Naive thymus-derived CD4-positive, alpha-beta T cell (primary cell): ENCODE results near the gene STAMBPL1. TPM values are rescaled to one million over a fixed set of nuclear protein-coding genes. Genes with fewer than 3 reads are reported as not detected.

Source experiments
- ATAC-seq: fragments of 150-1000 bp; cut with Tn5 transposase; 2 replicates; pipeline ENCODE4 v1.10.0; 2021; ENCODE audit warnings: mild to moderate bottlenecking, moderate library complexity
- CTCF ChIA-PET: fragments of 350-600 bp; sonication (Branson Sonifier 250); formaldehyde crosslinking; loops from one replicate; lab custom pipeline; 2021; ENCODE audit warnings: antibody characterized with exemption; lab: Charles Lee
- POLR2A ChIA-PET: fragments of 350-600 bp; sonication (Branson Sonifier 250); formaldehyde crosslinking; loops from one replicate; lab custom pipeline; 2021; ENCODE audit warnings: antibody characterized with exemption, inconsistent platforms; lab: Charles Lee
- DNase-seq, 9 donors: peaks; one replicate each; pipeline versions ENCODE4 v3.0.0 to v3.0.0-alpha.2; 2020 to 2022; ENCODE audit warnings: mixed read lengths in 1 of 9
- H3K27ac ChIP-seq: one replicate; pipeline ENCODE4 v1.7.0; 2013; ENCODE audit warnings: mild to moderate bottlenecking, low read depth, low read length, moderate library complexity
- H3K27me3 ChIP-seq, 2 donors: one replicate each; pipeline ENCODE4 v1.7.0; 2013; ENCODE audit warnings: low read length in 2 of 2, mild to moderate bottlenecking in 2 of 2, moderate library complexity in 2 of 2; ENCODE audit not compliant: control insufficient read depth in 2 of 2, insufficient read depth in 2 of 2
- H3K36me3 ChIP-seq, 3 experiments: 1 replicate in 2 of 3; 2 replicates in 1 of 3; pipeline ENCODE4 v1.7.0; 2013; ENCODE audit warnings: low read length in 3 of 3, mild to moderate bottlenecking in 3 of 3, moderate library complexity in 1 of 3; ENCODE audit not compliant: insufficient read depth in 3 of 3, control insufficient read depth in 2 of 3
- H3K4me1 ChIP-seq, 2 donors: one replicate each; pipeline ENCODE4 v1.7.0; 2013; ENCODE audit warnings: low read length in 2 of 2, mild to moderate bottlenecking in 2 of 2, moderate library complexity in 1 of 2; ENCODE audit not compliant: control insufficient read depth in 2 of 2, insufficient read depth in 2 of 2
- H3K4me3 ChIP-seq: 2 replicates; pipeline ENCODE4 v1.7.0; 2013; ENCODE audit warnings: mild to moderate bottlenecking, low read length
- H3K9me3 ChIP-seq, 3 experiments: 1 replicate in 2 of 3; 2 replicates in 1 of 3; pipeline ENCODE4 v1.7.0; 2013; ENCODE audit warnings: low read length in 3 of 3; ENCODE audit not compliant: control insufficient read depth in 2 of 3
- H3K27ac Mint-ChIP-seq, 9 donors: one replicate each; pipeline ENCODE4 v1.8.0; 2020 to 2022; ENCODE audit warnings: mixed read lengths in 9 of 9, mild to moderate bottlenecking in 8 of 9, moderate library complexity in 5 of 9, inconsistent platforms in 2 of 9
- H3K27me3 Mint-ChIP-seq, 5 donors: one replicate each; pipeline ENCODE4 v1.8.0; 2021 to 2022; ENCODE audit warnings: mixed read lengths in 5 of 5, mild to moderate bottlenecking in 1 of 5
- H3K36me3 Mint-ChIP-seq, 5 donors: one replicate each; pipeline ENCODE4 v1.8.0; 2020 to 2022; ENCODE audit warnings: mixed read lengths in 5 of 5, mild to moderate bottlenecking in 3 of 5, inconsistent platforms in 1 of 5
- H3K4me1 Mint-ChIP-seq, 7 donors: one replicate each; pipeline ENCODE4 v1.8.0; 2020 to 2022; ENCODE audit warnings: mixed read lengths in 7 of 7, mild to moderate bottlenecking in 3 of 7, inconsistent platforms in 1 of 7
- H3K4me3 Mint-ChIP-seq, 10 donors: one replicate each; pipeline ENCODE4 v1.8.0; 2020 to 2022; ENCODE audit warnings: mild to moderate bottlenecking in 10 of 10, mixed read lengths in 10 of 10, moderate library complexity in 6 of 10, inconsistent platforms in 2 of 10
- H3K9me3 Mint-ChIP-seq, 11 donors: one replicate each; pipeline ENCODE4 v1.8.0; 2020 to 2022; ENCODE audit warnings: mixed read lengths in 11 of 11, mild to moderate bottlenecking in 4 of 11, inconsistent platforms in 1 of 11, moderate library complexity in 1 of 11
- intact Hi-C, 2 donors: fragments of 100-400 bp; cut with micrococcal nuclease; formaldehyde crosslinking; loops; one replicate each; pipeline ENCODE4 v1.15.1; 2023
- polyA plus RNA-seq, 2 donors: library from polyadenylated mRNA; unstranded; fragments of 300-500 nt; fragmentation: Illumina TruSeq; gene quantifications; one replicate each; pipeline ENCODE4 v1.2.3, GENCODE V29; 2021
- total RNA-seq, 6 experiments: library from RNA in 5 of 6; stranded (reverse) in 5 of 6; gene quantifications; 1 replicate in 5 of 6; 2 replicates in 1 of 6; pipeline ENCODE4 v1.2.3 and lab custom pipeline; 2021 to 2026

STAMBPL1 gene
- total and polyA plus RNA-seq, 7 experiments from 2014 or later: 12.5 to 57.7 (median 35.7) TPM

DNA sequence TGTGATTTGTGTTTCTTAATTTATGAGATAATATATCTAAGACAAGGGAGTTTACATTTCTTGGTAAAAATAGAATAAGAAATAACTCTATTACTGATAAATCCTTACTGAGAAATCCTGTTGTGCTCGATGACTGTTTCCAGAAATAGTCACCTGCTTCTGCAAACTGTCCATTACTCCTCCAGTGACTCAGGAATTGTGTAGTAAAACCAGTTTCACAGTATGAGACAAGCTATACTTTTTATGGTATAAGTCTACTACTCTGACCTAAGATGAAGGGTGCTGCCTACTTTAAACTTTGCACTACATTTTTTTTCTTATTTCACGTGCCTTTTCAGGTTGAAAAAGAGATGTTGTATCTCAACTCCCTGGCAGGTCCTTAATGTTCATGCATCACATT, 21.6 kb upstream of the STAMBPL1 start:
- ChIA-PET POLR2A (no interaction called here), CTCF (interaction anchor here (0.8 kb wide), 1 partner anchor 22 kb away, joined by 6 read pairs; the partner anchor contains the start of gene STAMBPL1)
- Histone ChIP-seq H3K4me3 (no peak overlapping the region), H3K27me3 (no peaks in the 10 kb centered on the region), H3K9me3 (no peaks in the 10 kb centered on the region), H3K4me1 (no peaks in the 10 kb centered on the region), H3K27ac (no peak overlapping the region), H3K36me3 (no peaks in the 10 kb centered on the region)
- H3K4me1 Mint-ChIP-seq: peaks cover 0 to 9% (median under 1%) of the 10 kb centered on the region in 7 donors
- H3K36me3 Mint-ChIP-seq: no peaks in the 10 kb centered on the region
- H3K4me3 Mint-ChIP-seq: no peak overlapping the region
- no peak overlapping the region for H3K27ac Mint-ChIP-seq
- DNase-seq (no peak), ATAC-seq (no peak)
- peaks cover 3 to 19% (median 7%) of the 10 kb centered on the region in 5 donors for H3K27me3 Mint-ChIP-seq
- intact Hi-C loops: no loop called here
- no peaks in the 10 kb centered on the region for H3K9me3 Mint-ChIP-seq

- Histone ChIP-seq H3K27me3 (no peaks in the 10 kb centered on the region), H3K4me1 (no peaks in the 10 kb centered on the region), H3K9me3 (no peaks in the 10 kb centered on the region), H3K4me3 (no peak overlapping the region), H3K27ac (no peak overlapping the region), H3K36me3 (no peaks in the 10 kb centered on the region)
- Mint-ChIP-seq H3K4me3 (no peak overlapping the region), H3K27ac (no peak overlapping the region), H3K4me1 (peaks cover 0 to 6% (median 0%) of the 10 kb centered on the region in 7 donors), H3K9me3 (no peaks in the 10 kb centered on the region), H3K36me3 (peaks cover 0 to 1% (median 0%) of the 10 kb centered on the region in 5 donors), H3K27me3 (peaks cover 3 to 38% (median 14%) of the 10 kb centered on the region in 5 donors)
- intact Hi-C loops: loop anchor here in 1 of 2 donors (10.0 kb wide), 1 partner anchor 176 kb away; no protein-coding TSS in a partner anchor
- no peak for DNase-seq
- ChIA-PET CTCF (no interaction called here), POLR2A (interaction anchor here (0.7 kb wide), 2 partner anchors 34 to 108 kb away, joined by 3 to 4 read pairs; no protein-coding TSS in a partner anchor)
- no peak for ATAC-seq
These were observed 19.0 kb upstream of the STAMBPL1 start for GRCh38 chr10:88861036-88861435.

- Histone ChIP-seq H3K4me3 (no peak overlapping the region), H3K9me3 (no peaks in the 10 kb centered on the region), H3K4me1 (no peaks in the 10 kb centered on the region), H3K36me3 (no peaks in the 10 kb centered on the region), H3K27me3 (no peaks in the 10 kb centered on the region), H3K27ac (no peak overlapping the region)
- ChIA-PET POLR2A (no interaction called here), CTCF (interaction anchor here (0.6 to 1.6 kb wide), 3 partner anchors 29 to 67 kb away, joined by 3 to 4 read pairs (median 4); no protein-coding TSS in a partner anchor)
- Mint-ChIP-seq H3K4me3 (no peak overlapping the region), H3K9me3 (no peaks in the 10 kb centered on the region), H3K4me1 (peaks cover 0 to 10% (median 0%) of the 10 kb centered on the region in 7 donors), H3K27me3 (peaks cover 0 to 37% (median 14%) of the 10 kb centered on the region in 5 donors), H3K36me3 (peaks cover 0 to 1% (median 0%) of the 10 kb centered on the region in 5 donors), H3K27ac (no peak overlapping the region)
- intact Hi-C loops: loop anchor here (1.0 to 10.0 kb wide), 7 partner anchors 15 to 300 kb away; partner anchors contain the start of gene STAMBPL1 (in 1 of the 2)
- no peak for ATAC-seq
- no peak for DNase-seq
These were observed 14.7 kb upstream of the STAMBPL1 start for GRCh38 chr10:88865281-88865876.

DNA sequence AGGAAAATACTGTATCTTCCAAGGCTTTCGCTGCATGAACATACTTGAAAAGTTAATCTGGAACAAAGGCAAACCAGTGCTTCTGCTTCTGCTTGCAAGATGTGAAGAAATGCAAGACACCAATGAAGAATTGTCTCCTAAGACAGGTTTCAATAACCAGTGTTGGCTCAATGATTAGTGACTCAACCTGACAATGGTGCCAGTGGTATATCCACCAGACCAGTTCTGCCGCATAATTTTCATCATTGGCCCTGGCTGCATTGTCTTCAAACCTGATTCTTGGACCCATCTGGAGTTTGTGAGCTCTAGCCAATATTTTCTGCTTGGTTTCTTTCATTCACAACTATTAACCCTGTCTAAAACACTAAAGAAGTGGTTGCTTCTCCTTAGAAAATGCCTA, 13.6 kb upstream of the STAMBPL1 start:
- Histone ChIP-seq H3K27me3 (no peaks in the 10 kb centered on the region), H3K4me3 (no peak overlapping the region), H3K9me3 (no peaks in the 10 kb centered on the region), H3K36me3 (no peaks in the 10 kb centered on the region), H3K27ac (no peak overlapping the region), H3K4me1 (no peaks in the 10 kb centered on the region)
- H3K4me3 Mint-ChIP-seq: no peak overlapping the region
- CTCF ChIA-PET: interaction anchor here (0.8 kb wide), 1 partner anchor 351 kb away, joined by 3 read pairs; no protein-coding TSS in a partner anchor
- POLR2A ChIA-PET: no interaction called here
- peaks cover 0 to 6% (median 0%) of the 10 kb centered on the region in 7 donors for H3K4me1 Mint-ChIP-seq
- H3K27ac Mint-ChIP-seq: no peak overlapping the region
- ATAC-seq (no peak), DNase-seq (no peak)
- peaks cover 0 to 6% (median 0%) of the 10 kb centered on the region in 11 donors for H3K9me3 Mint-ChIP-seq
- H3K36me3 Mint-ChIP-seq: peaks cover 0 to 7% (median 0%) of the 10 kb centered on the region in 5 donors
- H3K27me3 Mint-ChIP-seq: peaks cover 0 to 40% (median 14%) of the 10 kb centered on the region in 5 donors
- intact Hi-C loops: loop anchor here (5.0 to 10.0 kb wide), 2 partner anchors 36 to 182 kb away; no protein-coding TSS in a partner anchor

DNA sequence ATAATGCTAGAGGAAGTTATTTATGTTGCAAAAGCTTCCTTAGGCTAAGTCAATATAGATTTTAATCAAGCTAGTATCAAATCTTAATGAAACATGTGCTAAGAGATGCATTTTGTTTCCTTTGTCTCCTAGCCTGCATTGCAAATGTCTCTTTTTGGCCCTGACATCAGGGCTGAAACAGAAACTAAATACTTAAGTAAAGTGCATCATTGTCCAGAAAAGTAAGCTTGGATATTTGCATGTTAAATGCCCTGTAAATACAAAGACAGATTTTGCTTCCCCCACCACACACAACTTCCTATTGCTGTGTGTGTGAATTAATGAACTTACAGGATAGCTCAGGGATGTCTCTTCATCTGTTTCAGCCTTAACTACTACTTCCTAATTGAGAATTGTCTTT, 10.0 kb upstream of the STAMBPL1 start:
- DNase-seq (no peak), ATAC-seq (no peak)
- intact Hi-C loops: no loop called here
- no peak overlapping the region for H3K4me3 ChIP-seq
- H3K27me3 Mint-ChIP-seq: peaks cover 0 to 22% (median 0%) of the 10 kb centered on the region in 5 donors
- H3K9me3 Mint-ChIP-seq: peaks cover 0 to 9% (median 0%) of the 10 kb centered on the region in 11 donors
- peaks cover 0 to 6% (median 0%) of the 10 kb centered on the region in 7 donors for H3K4me1 Mint-ChIP-seq
- H3K27ac ChIP-seq: no peak overlapping the region
- ChIA-PET POLR2A (interaction anchor here (0.7 to 1.2 kb wide), 3 partner anchors 10 to 122 kb away, joined by 3 to 6 read pairs (median 4); partner anchors contain the start of gene STAMBPL1), CTCF (interaction anchor here (0.7 to 0.9 kb wide), 2 partner anchors 38 to 65 kb away, joined by 3 read pairs; no protein-coding TSS in a partner anchor)
- H3K27me3 ChIP-seq: no peaks in the 10 kb centered on the region
- no peak overlapping the region for H3K27ac Mint-ChIP-seq
- no peaks in the 10 kb centered on the region for H3K9me3 ChIP-seq
- peaks cover 0 to 9% (median 0%) of the 10 kb centered on the region in 5 donors for H3K36me3 Mint-ChIP-seq
- no peaks in the 10 kb centered on the region for H3K36me3 ChIP-seq
- H3K4me3 Mint-ChIP-seq: no peak overlapping the region
- H3K4me1 ChIP-seq: no peaks in the 10 kb centered on the region

GRCh38 chr10:88873757-88874156, 6.3 kb upstream of the STAMBPL1 start:
- Histone ChIP-seq H3K4me3 (no peak overlapping the region), H3K36me3 (no peaks in the 10 kb centered on the region), H3K27ac (no peak overlapping the region), H3K4me1 (peaks cover 0 to 11% of the 10 kb centered on the region in 2 donors), H3K9me3 (no peaks in the 10 kb centered on the region), H3K27me3 (no peaks in the 10 kb centered on the region)
- Mint-ChIP-seq H3K4me1 (peaks cover 7 to 20% (median 19%) of the 10 kb centered on the region in 7 donors), H3K4me3 (no peak overlapping the region), H3K27me3 (peaks cover 0 to 12% (median 0%) of the 10 kb centered on the region in 5 donors), H3K9me3 (peaks cover 0 to 12% (median 0%) of the 10 kb centered on the region in 11 donors), H3K36me3 (peaks cover 0 to 18% (median 0%) of the 10 kb centered on the region in 5 donors), H3K27ac (no peak overlapping the region)
- DNase-seq (no peak), ATAC-seq (no peak)
- ChIA-PET POLR2A (interaction anchor here (0.6 to 0.7 kb wide), 2 partner anchors 310 to 661 kb away, joined by 3 read pairs; no protein-coding TSS in a partner anchor), CTCF (no interaction called here)
- intact Hi-C loops: no loop called here
